ENCODE data around the gene ZCWPW1.
"Not testable (repeated sequence)": the region's sequence is repeated elsewhere in the genome, so short reads cannot be mapped to it uniquely, and the experiment has no call there.

DNA sequence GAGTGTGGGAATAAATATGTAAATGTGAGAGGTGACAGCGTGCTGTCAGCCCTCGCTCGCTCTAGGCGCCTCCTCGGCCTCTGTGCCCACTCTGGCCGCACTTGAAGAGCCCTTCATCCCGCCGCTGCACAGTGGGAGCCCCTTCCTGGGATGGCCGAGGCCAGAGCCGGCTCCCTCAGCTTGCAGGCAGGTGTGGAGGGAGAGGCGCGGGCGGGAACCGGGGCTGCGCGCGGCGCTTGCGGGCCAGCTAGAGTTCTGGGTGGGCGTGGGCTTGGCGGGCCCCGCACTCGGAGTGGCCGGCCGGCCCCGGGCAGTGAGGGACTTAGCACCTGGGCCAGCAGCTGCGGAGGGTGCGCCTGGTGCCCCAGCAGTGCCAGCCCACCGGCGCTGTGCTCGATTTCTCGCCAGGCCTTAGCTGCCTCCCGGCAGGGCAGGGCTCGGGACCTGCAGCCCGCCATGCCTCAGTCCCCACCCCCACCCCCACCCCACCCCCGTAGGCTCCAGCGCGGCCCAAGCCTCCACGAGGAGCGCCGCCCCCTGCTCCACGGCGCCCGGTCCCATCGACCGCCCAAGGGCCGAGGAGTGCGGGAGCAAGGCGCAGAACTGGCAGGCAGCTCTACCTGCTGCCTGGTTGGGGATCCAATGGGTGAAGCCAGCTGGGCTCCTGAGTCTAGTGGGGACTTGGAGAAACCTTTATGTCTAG is 46.8 kb downstream of the ZCWPW1 start:
- TF ChIP-seq ADNP (CRISPR knock-in tag; IDR thresholded peaks at IDR 0.05); CTCF (CRISPR knock-in tag; IDR thresholded peaks at IDR 0.05); BRD4 (CRISPR knock-in tag; IDR thresholded peaks at IDR 0.05); ZFX (CRISPR knock-in tag; IDR thresholded peaks at IDR 0.05; ENCODE audit: low read depth); CEBPG (CRISPR knock-in tag; IDR thresholded peaks at IDR 0.05); POLR2A (IDR thresholded peaks at IDR 0.05; ENCODE audit: insufficient read depth in 1 of 2, low read depth in 2 of 2, low read length in 2 of 2); TEAD2 (CRISPR knock-in tag; IDR thresholded peaks at IDR 0.05); ZNF646 (CRISPR knock-in tag; IDR thresholded peaks at IDR 0.05); HOXA7 (CRISPR knock-in tag; IDR thresholded peaks at IDR 0.05): not testable (repeated sequence)

Measured in HepG2 (cell line).